ENCODE results near the gene LRRC10. TPM values are rescaled to one million over a fixed set of nuclear protein-coding genes. Genes with fewer than 3 reads are reported as not detected.

LRRC10 gene
- total RNA-seq, 1 donor from 2014 or later = 0.52 TPM

DNA sequence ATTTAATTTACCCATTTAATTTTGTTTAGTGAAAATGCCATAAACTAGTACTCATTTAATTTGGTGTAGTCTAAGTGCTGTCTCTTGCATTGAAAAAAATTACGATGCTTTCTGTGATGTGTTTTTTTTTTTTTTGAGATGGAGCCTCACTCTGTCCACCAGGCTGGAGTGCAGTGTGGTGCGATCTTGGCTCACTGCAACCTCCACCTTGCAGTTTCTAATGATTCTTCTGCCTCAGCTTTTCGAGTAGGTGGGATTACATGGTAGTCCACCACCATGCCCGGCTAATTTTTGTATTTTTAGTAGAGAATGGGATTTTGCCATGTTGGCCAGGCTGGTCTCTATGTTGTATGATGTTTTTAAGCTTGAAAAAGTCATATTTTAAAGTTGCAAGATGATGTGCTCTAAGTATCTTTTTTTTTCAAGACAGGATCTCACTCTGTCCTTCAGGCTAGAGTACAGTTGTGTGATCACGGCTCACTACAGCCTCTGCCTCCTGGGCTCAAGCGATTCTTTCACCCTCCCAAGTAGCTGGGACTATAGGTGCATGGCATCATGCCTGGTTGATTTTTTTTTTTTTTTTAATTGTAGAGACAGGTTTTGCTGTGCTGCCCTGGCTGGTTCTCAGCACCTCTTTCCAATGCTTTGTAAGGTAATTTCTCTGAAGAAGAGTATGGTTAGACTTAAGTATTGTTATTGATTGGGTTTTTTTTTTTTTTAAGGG lies 8.6 kb downstream of the LRRC10 start:
- Histone ChIP-seq H3K27me3 (ENCODE audit: control insufficient read depth in 3 of 3, insufficient read depth in 3 of 3, low read length in 3 of 3) (no peaks in the 10 kb centered on the region), H3K4me3 (ENCODE audit: low read length in 3 of 3) (no peak overlapping the region), H3K9ac (ENCODE audit: low read depth in 1 of 3, low read length in 3 of 3) (no peak overlapping the region), H3K9me3 (ENCODE audit: control insufficient read depth in 3 of 3, low read length in 3 of 3) (no peaks in the 10 kb centered on the region), H3K4me1 (ENCODE audit: control insufficient read depth in 3 of 3, insufficient read depth in 3 of 3, low read length in 3 of 3) (no peaks in the 10 kb centered on the region), H3K36me3 (ENCODE audit: control insufficient read depth in 3 of 3, insufficient read depth in 3 of 3, low read length in 3 of 3) (peaks cover 28 to 59% (median 41%) of the 10 kb centered on the region in 3 donors), H3K27ac (ENCODE audit: low read depth, low read length) (no peak overlapping the region)

GRCh38 chr12:69600804-69601203 lies 9.9 kb downstream of the LRRC10 start:
- Histone ChIP-seq H3K36me3 (ENCODE audit: control insufficient read depth in 3 of 3, insufficient read depth in 3 of 3, low read length in 3 of 3) (peaks cover 31 to 68% (median 53%) of the 10 kb centered on the region in 3 donors), H3K4me3 (ENCODE audit: low read length in 3 of 3) (no peak overlapping the region), H3K27me3 (ENCODE audit: control insufficient read depth in 3 of 3, insufficient read depth in 3 of 3, low read length in 3 of 3) (no peaks in the 10 kb centered on the region), H3K9me3 (ENCODE audit: control insufficient read depth in 3 of 3, low read length in 3 of 3) (no peaks in the 10 kb centered on the region), H3K27ac (ENCODE audit: low read depth, low read length) (no peak overlapping the region), H3K4me1 (ENCODE audit: control insufficient read depth in 3 of 3, insufficient read depth in 3 of 3, low read length in 3 of 3) (no peaks in the 10 kb centered on the region), H3K9ac (ENCODE audit: low read depth in 1 of 3, low read length in 3 of 3) (no peak overlapping the region)

DNA sequence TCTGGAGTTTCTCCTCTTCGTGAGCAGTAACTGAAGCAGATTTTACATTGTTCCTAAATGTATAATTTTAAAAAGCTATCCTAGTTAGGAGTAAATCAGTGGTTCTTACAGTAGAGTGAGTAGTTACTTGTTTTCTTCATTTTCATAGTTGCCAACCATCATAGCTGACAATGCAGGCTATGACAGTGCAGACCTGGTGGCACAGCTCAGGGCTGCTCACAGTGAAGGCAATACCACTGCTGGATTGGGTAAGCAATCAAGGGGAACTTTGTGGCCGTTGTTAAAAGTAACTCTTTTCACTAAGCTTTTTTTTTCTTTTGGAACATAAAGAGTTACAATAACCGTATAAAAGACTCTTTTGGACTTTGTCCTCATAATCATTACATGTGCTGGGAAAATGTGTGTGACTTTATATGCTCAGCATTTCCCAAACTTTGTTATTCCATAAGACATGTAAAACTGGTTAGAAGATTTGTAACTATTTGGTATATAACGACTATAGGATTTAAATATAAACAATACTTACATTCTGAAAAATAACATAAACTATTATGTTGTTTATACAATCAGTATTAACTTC lies 12.4 kb downstream of the LRRC10 start:
- Histone ChIP-seq H3K27ac (ENCODE audit: low read depth, low read length) (no peak overlapping the region), H3K36me3 (ENCODE audit: control insufficient read depth in 3 of 3, insufficient read depth in 3 of 3, low read length in 3 of 3) (peaks cover 44 to 86% (median 70%) of the 10 kb centered on the region in 3 donors), H3K4me1 (ENCODE audit: control insufficient read depth in 3 of 3, insufficient read depth in 3 of 3, low read length in 3 of 3) (no peaks in the 10 kb centered on the region), H3K9ac (ENCODE audit: low read depth in 1 of 3, low read length in 3 of 3) (no peak overlapping the region), H3K4me3 (ENCODE audit: low read length in 3 of 3) (no peak overlapping the region), H3K27me3 (ENCODE audit: control insufficient read depth in 3 of 3, insufficient read depth in 3 of 3, low read length in 3 of 3) (no peaks in the 10 kb centered on the region), H3K9me3 (ENCODE audit: control insufficient read depth in 3 of 3, low read length in 3 of 3) (no peaks in the 10 kb centered on the region)

GRCh38 chr12:69595689-69596088 lies 15.0 kb downstream of the LRRC10 start:
- Histone ChIP-seq H3K36me3 (ENCODE audit: control insufficient read depth in 3 of 3, insufficient read depth in 3 of 3, low read length in 3 of 3) (peaks cover 50 to 80% (median 80%) of the 10 kb centered on the region in 3 donors), H3K27ac (ENCODE audit: low read depth, low read length) (no peak overlapping the region)

GRCh38 chr12:69589082-69589481 lies 21.6 kb downstream of the LRRC10 start:
- Histone ChIP-seq H3K9me3 (ENCODE audit: control insufficient read depth in 3 of 3, low read length in 3 of 3) (no peaks in the 10 kb centered on the region), H3K4me1 (ENCODE audit: control insufficient read depth in 3 of 3, insufficient read depth in 3 of 3, low read length in 3 of 3) (peaks cover 0 to 11% (median 3%) of the 10 kb centered on the region in 3 donors), H3K36me3 (ENCODE audit: control insufficient read depth in 3 of 3, insufficient read depth in 3 of 3, low read length in 3 of 3) (peaks cover 44 to 69% (median 61%) of the 10 kb centered on the region in 3 donors), H3K4me3 (ENCODE audit: low read length in 3 of 3) (no peak overlapping the region), H3K27me3 (ENCODE audit: control insufficient read depth in 3 of 3, insufficient read depth in 3 of 3, low read length in 3 of 3) (no peaks in the 10 kb centered on the region), H3K27ac (ENCODE audit: low read depth, low read length) (no peak overlapping the region), H3K9ac (ENCODE audit: low read depth in 1 of 3, low read length in 3 of 3) (no peak overlapping the region)

More at GRCh38 chr12:69595689-69596088, 15.0 kb downstream of the LRRC10 start:
- Histone ChIP-seq H3K4me3 (ENCODE audit: low read length in 3 of 3) (no peak overlapping the region), H3K27me3 (ENCODE audit: control insufficient read depth in 3 of 3, insufficient read depth in 3 of 3, low read length in 3 of 3) (no peaks in the 10 kb centered on the region), H3K9ac (ENCODE audit: low read depth in 1 of 3, low read length in 3 of 3) (no peak overlapping the region), H3K9me3 (ENCODE audit: control insufficient read depth in 3 of 3, low read length in 3 of 3) (no peaks in the 10 kb centered on the region), H3K4me1 (ENCODE audit: control insufficient read depth in 3 of 3, insufficient read depth in 3 of 3, low read length in 3 of 3) (no peaks in the 10 kb centered on the region)

DNA sequence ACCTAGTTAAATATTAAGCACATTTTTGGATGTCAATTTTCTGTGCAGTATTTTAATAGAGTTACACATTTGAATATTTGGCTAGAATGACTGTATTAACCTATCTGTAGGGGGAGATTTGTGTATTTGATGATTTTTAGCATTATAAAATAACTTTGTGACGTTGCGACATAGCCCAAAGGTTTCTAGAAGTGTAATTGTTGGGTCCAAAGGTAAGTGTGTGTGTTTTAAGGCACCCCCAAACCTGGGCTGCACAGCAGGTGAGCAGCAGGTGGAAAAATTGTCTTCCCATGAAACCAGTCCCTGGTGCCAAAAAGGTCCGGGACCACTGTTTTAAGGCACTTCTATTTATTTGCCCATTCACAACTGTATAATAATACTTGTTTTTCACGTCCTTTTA lies 22.2 kb downstream of the LRRC10 start:
- no peak overlapping the region for H3K9ac ChIP-seq (ENCODE audit: low read depth in 1 of 3, low read length in 3 of 3)
- no peak overlapping the region for H3K27ac ChIP-seq (ENCODE audit: low read depth, low read length)
- peaks cover 39 to 64% (median 56%) of the 10 kb centered on the region in 3 donors for H3K36me3 ChIP-seq (ENCODE audit: control insufficient read depth in 3 of 3, insufficient read depth in 3 of 3, low read length in 3 of 3)
- H3K27me3 ChIP-seq (ENCODE audit: control insufficient read depth in 3 of 3, insufficient read depth in 3 of 3, low read length in 3 of 3) = no peaks in the 10 kb centered on the region
- no peak overlapping the region for H3K4me3 ChIP-seq (ENCODE audit: low read length in 3 of 3)
- peaks cover 0 to 11% (median 3%) of the 10 kb centered on the region in 3 donors for H3K4me1 ChIP-seq (ENCODE audit: control insufficient read depth in 3 of 3, insufficient read depth in 3 of 3, low read length in 3 of 3)
- H3K9me3 ChIP-seq (ENCODE audit: control insufficient read depth in 3 of 3, low read length in 3 of 3) = no peaks in the 10 kb centered on the region

DNA sequence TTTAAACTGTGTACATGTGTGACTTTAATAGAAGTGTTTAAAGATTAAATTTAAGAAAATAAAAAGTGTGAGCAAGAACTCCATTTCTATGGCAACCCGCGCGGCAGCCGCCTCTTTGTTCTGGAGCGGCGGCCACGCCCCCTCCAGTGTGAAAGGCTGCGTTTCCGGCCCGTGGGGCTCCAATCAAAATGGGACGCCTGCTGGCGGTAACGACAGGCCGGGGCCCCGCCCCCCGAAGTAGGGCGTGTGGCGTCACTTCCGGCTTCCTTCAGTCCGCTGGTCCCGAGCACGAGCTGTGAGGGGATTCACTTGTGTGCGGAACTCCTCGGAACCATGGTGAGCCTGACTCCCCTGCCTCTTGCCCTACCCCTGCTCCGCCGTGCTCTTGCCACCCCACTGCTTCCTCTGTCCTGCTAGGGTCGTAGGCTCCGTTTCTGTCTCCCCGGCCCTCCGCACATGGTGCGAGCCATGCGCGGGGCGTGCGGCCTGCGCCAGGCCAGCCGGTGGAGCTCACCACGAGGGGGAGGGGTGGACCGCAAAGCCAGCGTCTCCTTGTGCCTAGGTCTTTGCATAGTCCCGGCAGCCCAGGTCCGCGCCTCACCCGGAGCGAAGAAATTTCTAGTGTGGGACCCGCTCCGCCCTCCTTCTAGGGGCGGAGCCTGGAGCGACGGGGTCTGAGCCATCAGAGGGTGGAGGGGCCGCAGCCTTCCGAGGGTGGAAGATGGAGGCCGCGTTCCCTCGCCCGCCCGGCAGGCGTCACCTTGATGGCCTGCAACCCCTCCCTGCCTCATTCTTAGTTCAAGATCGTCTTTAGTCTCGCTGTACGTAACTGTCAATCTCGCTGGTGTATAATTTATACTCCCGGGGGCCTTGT lies 25.3 kb downstream of the LRRC10 start, which contains the start of gene CCT2:
Gene CCT2, plus strand, starts transcription at position 271 of the 874 bp plus-strand sequence. Its CDS starts 63 bp downstream, at position 334.
- Histone ChIP-seq H3K27ac (ENCODE audit: low read depth, low read length) (peak within 1 kb of the TSS; percentile 94), H3K9me3 (ENCODE audit: control insufficient read depth in 3 of 3, low read length in 3 of 3) (no peaks in the 10 kb centered on the region), H3K4me1 (ENCODE audit: control insufficient read depth in 3 of 3, insufficient read depth in 3 of 3, low read length in 3 of 3) (peaks cover 0 to 11% (median 3%) of the 10 kb centered on the region in 3 donors), H3K4me3 (ENCODE audit: low read length in 3 of 3) (peak within 1 kb of the TSS; percentile 99 to 100 (median 100)), H3K27me3 (ENCODE audit: control insufficient read depth in 3 of 3, insufficient read depth in 3 of 3, low read length in 3 of 3) (no peaks in the 10 kb centered on the region), H3K9ac (ENCODE audit: low read depth in 1 of 3, low read length in 3 of 3) (peak within 1 kb of the TSS; percentile 95 to 99 (median 96)), H3K36me3 (ENCODE audit: control insufficient read depth in 3 of 3, insufficient read depth in 3 of 3, low read length in 3 of 3) (peaks cover 18 to 37% (median 34%) of the 10 kb centered on the region in 3 donors)

GRCh38 chr12:69583203-69583602 lies 27.5 kb downstream of the LRRC10 start:
- Histone ChIP-seq H3K9me3 (ENCODE audit: control insufficient read depth in 3 of 3, low read length in 3 of 3) (no peaks in the 10 kb centered on the region), H3K4me1 (ENCODE audit: control insufficient read depth in 3 of 3, insufficient read depth in 3 of 3, low read length in 3 of 3) (peaks cover 0 to 11% (median 3%) of the 10 kb centered on the region in 3 donors), H3K27ac (ENCODE audit: low read depth, low read length) (no peak overlapping the region), H3K36me3 (ENCODE audit: control insufficient read depth in 3 of 3, insufficient read depth in 3 of 3, low read length in 3 of 3) (peaks cover 5 to 15% (median 13%) of the 10 kb centered on the region in 3 donors), H3K4me3 (ENCODE audit: low read length in 3 of 3) (no peak overlapping the region), H3K9ac (ENCODE audit: low read depth in 1 of 3, low read length in 3 of 3) (no peak overlapping the region), H3K27me3 (ENCODE audit: control insufficient read depth in 3 of 3, insufficient read depth in 3 of 3, low read length in 3 of 3) (no peaks in the 10 kb centered on the region)

DNA sequence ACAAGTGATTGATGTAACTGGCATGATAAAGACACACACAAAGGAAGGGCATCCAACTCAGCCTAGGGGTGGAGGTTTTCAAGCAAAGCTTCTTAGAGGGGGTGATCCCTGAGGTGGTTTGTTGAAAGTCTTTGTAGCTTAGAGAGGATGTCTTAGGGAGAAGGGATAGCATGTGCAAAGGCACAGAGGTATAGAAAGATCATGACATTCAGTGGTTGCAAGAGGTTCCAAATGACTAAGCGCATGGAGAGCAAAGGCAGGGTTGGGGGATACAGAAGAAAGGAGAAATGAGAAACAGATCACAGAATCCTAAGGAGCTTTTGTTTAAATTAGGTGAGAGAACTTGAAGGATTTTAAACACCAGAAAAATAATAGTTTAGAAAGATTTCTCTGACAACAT lies 30.6 kb downstream of the LRRC10 start:
- no peak overlapping the region for H3K27ac ChIP-seq (ENCODE audit: low read depth, low read length)
- no peak overlapping the region for H3K4me3 ChIP-seq (ENCODE audit: low read length in 3 of 3)
- no peak overlapping the region for H3K9ac ChIP-seq (ENCODE audit: low read depth in 1 of 3, low read length in 3 of 3)
- H3K36me3 ChIP-seq (ENCODE audit: control insufficient read depth in 3 of 3, insufficient read depth in 3 of 3, low read length in 3 of 3) = peaks cover 3 to 4% (median 3%) of the 10 kb centered on the region in 3 donors
- H3K9me3 ChIP-seq (ENCODE audit: control insufficient read depth in 3 of 3, low read length in 3 of 3) = no peaks in the 10 kb centered on the region
- H3K27me3 ChIP-seq (ENCODE audit: control insufficient read depth in 3 of 3, insufficient read depth in 3 of 3, low read length in 3 of 3) = no peaks in the 10 kb centered on the region
- H3K4me1 ChIP-seq (ENCODE audit: control insufficient read depth in 3 of 3, insufficient read depth in 3 of 3, low read length in 3 of 3) = no peaks in the 10 kb centered on the region
